ENCODE measurements around the gene PM20D2.

DNA sequence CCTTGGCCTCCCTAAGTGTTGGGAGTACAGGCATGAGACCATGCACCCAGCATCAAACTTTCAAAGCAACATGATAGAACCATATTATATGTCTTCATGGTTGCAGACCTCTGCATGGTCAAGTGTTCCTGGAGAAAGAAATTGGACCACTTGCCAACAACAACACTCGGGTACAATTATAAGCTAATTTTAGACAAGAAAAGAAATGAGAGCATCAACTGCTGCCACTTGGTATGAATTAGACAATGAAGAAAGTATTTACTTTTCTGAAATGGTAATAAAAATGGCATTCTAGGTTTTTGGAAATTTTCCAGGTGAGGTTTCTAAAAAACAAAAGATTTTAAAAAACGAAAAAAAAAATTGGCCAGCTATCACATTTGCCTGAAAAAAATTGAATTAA lies 7.7 kb upstream of the PM20D2 start:
- TF ChIP-seq, protein P1, sequence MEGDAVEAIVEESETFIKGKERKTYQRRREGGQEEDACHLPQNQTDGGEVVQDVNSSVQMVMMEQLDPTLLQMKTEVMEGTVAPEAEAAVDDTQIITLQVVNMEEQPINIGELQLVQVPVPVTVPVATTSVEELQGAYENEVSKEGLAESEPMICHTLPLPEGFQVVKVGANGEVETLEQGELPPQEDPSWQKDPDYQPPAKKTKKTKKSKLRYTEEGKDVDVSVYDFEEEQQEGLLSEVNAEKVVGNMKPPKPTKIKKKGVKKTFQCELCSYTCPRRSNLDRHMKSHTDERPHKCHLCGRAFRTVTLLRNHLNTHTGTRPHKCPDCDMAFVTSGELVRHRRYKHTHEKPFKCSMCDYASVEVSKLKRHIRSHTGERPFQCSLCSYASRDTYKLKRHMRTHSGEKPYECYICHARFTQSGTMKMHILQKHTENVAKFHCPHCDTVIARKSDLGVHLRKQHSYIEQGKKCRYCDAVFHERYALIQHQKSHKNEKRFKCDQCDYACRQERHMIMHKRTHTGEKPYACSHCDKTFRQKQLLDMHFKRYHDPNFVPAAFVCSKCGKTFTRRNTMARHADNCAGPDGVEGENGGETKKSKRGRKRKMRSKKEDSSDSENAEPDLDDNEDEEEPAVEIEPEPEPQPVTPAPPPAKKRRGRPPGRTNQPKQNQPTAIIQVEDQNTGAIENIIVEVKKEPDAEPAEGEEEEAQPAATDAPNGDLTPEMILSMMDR (IDR thresholded peaks at IDR 0.05; ENCODE audit: insufficient read depth, low read length, poor library complexity, severe bottlenecking) = no peak
- TF ChIP-seq EZH2phosphoT487 (conservative IDR thresholded peaks at IDR 0.05; ENCODE audit: low read length) = no peak
